Liver (tissue), 9 donors: ENCODE measurements around the gene OSCP1. TPM values are rescaled to one million over a fixed set of nuclear protein-coding genes. Genes with fewer than 3 reads are reported as not detected.

Experiments
- DNase-seq: peaks from one replicate; pipeline ENCODE4 v3.0.0-alpha.2; 2017; ENCODE audit warnings: low spot score
- H3K27ac ChIP-seq, 2 donors: one replicate each; pipeline ENCODE4 v1.7.0; 2013; ENCODE audit warnings: inconsistent platforms in 2 of 2, low read length in 2 of 2, control low read depth in 1 of 2, low read depth in 1 of 2, mild to moderate bottlenecking in 1 of 2
- H3K27me3 ChIP-seq, 4 donors: one replicate each; pipeline versions ENCODE4 v1.6.1 to v1.7.0; 2013; ENCODE audit warnings: low read length in 3 of 4, inconsistent platforms in 1 of 4, mild to moderate bottlenecking in 1 of 4, moderate library complexity in 1 of 4; ENCODE audit not compliant: control insufficient read depth in 4 of 4, insufficient read depth in 4 of 4
- H3K36me3 ChIP-seq, 4 donors: one replicate each; pipeline versions ENCODE4 v1.6.1 to v1.7.0; 2013; ENCODE audit warnings: low read length in 3 of 4, mild to moderate bottlenecking in 3 of 4, low read depth in 1 of 4, moderate library complexity in 1 of 4; ENCODE audit not compliant: control insufficient read depth in 4 of 4, insufficient read depth in 3 of 4
- H3K4me1 ChIP-seq, 4 donors: one replicate each; pipeline versions ENCODE4 v1.6.1 to v1.7.0; 2013; ENCODE audit warnings: low read length in 3 of 4, mild to moderate bottlenecking in 3 of 4, moderate library complexity in 1 of 4; ENCODE audit not compliant: control insufficient read depth in 4 of 4, insufficient read depth in 4 of 4
- H3K4me3 ChIP-seq, 3 donors: one replicate each; pipeline versions ENCODE4 v1.6.1 to v1.7.0; 2013; ENCODE audit warnings: low read length in 3 of 3, control low read depth in 1 of 3, low read depth in 1 of 3, mild to moderate bottlenecking in 1 of 3
- H3K9ac ChIP-seq, 2 donors: one replicate each; pipeline ENCODE4 v1.7.0; 2013; ENCODE audit warnings: low read length in 2 of 2, mild to moderate bottlenecking in 2 of 2, moderate library complexity in 2 of 2, control low read depth in 1 of 2, low read depth in 1 of 2
- H3K9me3 ChIP-seq, 4 donors: one replicate each; pipeline versions ENCODE4 v1.6.1 to v1.7.0; 2013; ENCODE audit warnings: low read length in 3 of 4; ENCODE audit not compliant: control insufficient read depth in 4 of 4
- EGR1 ChIP-seq, 2 donors: IDR thresholded peaks; 2 replicates each; pipeline ENCODE4 v1.6.1; 2016 to 2018; ENCODE audit warnings: antibody characterized with exemption in 2 of 2, low read depth in 2 of 2
- FOXA1 ChIP-seq: IDR thresholded peaks from 2 replicates; pipeline ENCODE4 v1.6.1; 2016; ENCODE audit warnings: antibody characterized with exemption
- FOXA2 ChIP-seq: IDR thresholded peaks from 2 replicates; pipeline ENCODE4 v1.6.1; 2016; ENCODE audit warnings: antibody characterized with exemption
- GABPA ChIP-seq, 2 donors: IDR thresholded peaks in 1 of 2; conservative IDR thresholded peaks in 1 of 2; 2 replicates each; pipeline ENCODE4 v1.6.1; 2016; ENCODE audit warnings: antibody characterized with exemption in 2 of 2, mild to moderate bottlenecking in 1 of 2, moderate library complexity in 1 of 2
- HNF4A ChIP-seq, 2 donors: conservative IDR thresholded peaks; 2 replicates each; pipeline ENCODE4 v1.6.1; 2016; ENCODE audit warnings: antibody characterized with exemption in 2 of 2, mild to moderate bottlenecking in 2 of 2
- HNF4G ChIP-seq: IDR thresholded peaks from 2 replicates; pipeline ENCODE4 v1.6.1; 2016; ENCODE audit warnings: antibody characterized with exemption
- JUND ChIP-seq, 2 donors: IDR thresholded peaks; 2 replicates each; pipeline ENCODE4 v1.6.1; 2016; ENCODE audit warnings: antibody characterized with exemption in 2 of 2
- NR2F2 ChIP-seq: IDR thresholded peaks from 2 replicates; pipeline ENCODE4 v1.6.1; 2016; ENCODE audit warnings: antibody characterized with exemption
- RAD21 ChIP-seq, 2 donors: IDR thresholded peaks; 2 replicates each; pipeline ENCODE4 v1.6.1; 2016; ENCODE audit warnings: antibody characterized with exemption in 2 of 2, mild to moderate bottlenecking in 2 of 2
- RXRA ChIP-seq, 2 donors: IDR thresholded peaks; 2 replicates each; pipeline ENCODE4 v1.6.1; 2017 to 2018; ENCODE audit warnings: antibody characterized with exemption in 2 of 2, mild to moderate bottlenecking in 1 of 2
- SP1 ChIP-seq: IDR thresholded peaks from 2 replicates; pipeline ENCODE4 v1.6.1; 2018; ENCODE audit warnings: antibody characterized with exemption, mild to moderate bottlenecking
- TAF1 ChIP-seq: conservative IDR thresholded peaks from 2 replicates; pipeline ENCODE4 v1.6.1; 2016; ENCODE audit warnings: antibody characterized with exemption, mild to moderate bottlenecking
- YY1 ChIP-seq: IDR thresholded peaks from 2 replicates; pipeline ENCODE4 v1.6.1; 2016; ENCODE audit warnings: antibody characterized with exemption, mild to moderate bottlenecking
- WGBS: extraction: QIAGEN DNeasy Blood & Tissue Kit; methylation state at CpG from one replicate; pipeline ENCODE4 v1.1.7; 2013; 5-methylcytosine and 5-hydroxymethylcytosine counted together
- polyA plus RNA-seq, 2 donors: library from polyadenylated mRNA; stranded (reverse) in 1 of 2; unstranded in 1 of 2; fragments of 200-250 nt in 1 of 2; fragments of >200 nt in 1 of 2; fragmentation: Nextera tagmentation in 1 of 2; extraction: Ambion mirVana in 1 of 2; gene quantifications; one replicate each; pipeline versions ENCODE4 v1.2.1 to v1.2.3, GENCODE V29; 2013 to 2015
- total RNA-seq, 2 donors: library from RNA; depleted of rRNA; stranded (reverse); fragments of >200 nt; gene quantifications; one replicate each; pipeline ENCODE4 v1.2.3, GENCODE V29; 2014
- TF ChIP-seq, protein P1 (sequence below): IDR thresholded peaks from 2 replicates; pipeline ENCODE4 v1.6.1; 2016; ENCODE audit warnings: antibody characterized with exemption, mild to moderate bottlenecking
- TF ChIP-seq, protein P2 (sequence below): IDR thresholded peaks from 2 replicates; pipeline ENCODE4 v1.6.1; 2016; ENCODE audit warnings: antibody characterized with exemption
- TF ChIP-seq, protein P3 (sequence below): IDR thresholded peaks from 2 replicates; pipeline ENCODE4 v1.6.1; 2016; ENCODE audit warnings: antibody characterized with exemption
- TF ChIP-seq, protein P4 (sequence below): IDR thresholded peaks from 2 replicates; pipeline ENCODE4 v1.6.1; 2016; ENCODE audit warnings: antibody characterized with exemption
- TF ChIP-seq, protein P5 (sequence below): fragments of 150-350 bp; IDR thresholded peaks from 2 replicates; pipeline ENCODE4 v1.5.1; 2017; ENCODE audit warnings: improper control_type of control experiment, low read depth, low read length; ENCODE audit not compliant: missing input control
- donor health status: healthy.
- donor health status: healthy.
- donor health status: healthy.
- donor health status: healthy.
- donor health status: healthy.

Gene OSCP1
- total and polyA plus RNA-seq, 4 donors: 1.1 to 1.7 (median 1.5) TPM

DNA sequence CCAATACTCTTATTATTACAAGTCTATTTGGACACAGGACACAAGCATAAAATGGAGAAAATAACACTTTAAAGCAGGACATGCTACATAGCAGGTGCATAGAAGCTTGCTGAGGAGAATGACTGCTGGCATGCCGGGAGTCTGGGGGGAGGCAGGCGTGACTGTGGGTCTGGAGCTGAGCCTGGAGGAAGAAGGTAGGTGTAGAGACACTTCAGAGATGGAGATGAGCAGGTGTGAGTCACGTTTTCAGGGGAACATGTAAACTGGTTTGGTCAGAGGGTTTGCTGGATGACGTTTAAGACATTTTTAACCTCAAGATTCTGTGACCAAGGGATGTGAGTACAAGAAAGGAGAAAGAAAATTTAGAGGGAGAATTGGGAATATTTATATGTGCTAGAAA, 24.5 kb downstream of the OSCP1 start:
- H3K4me1 ChIP-seq: peaks cover 0 to under 1% (median 0%) of the 10 kb centered on the region in 4 donors
- no peak overlapping the region for H3K27ac ChIP-seq
- no peaks in the 10 kb centered on the region for H3K27me3 ChIP-seq
- H3K9ac ChIP-seq: no peak overlapping the region
- no peak for DNase-seq
- no peaks in the 10 kb centered on the region for H3K9me3 ChIP-seq
- 85% methylated on average over 4 of the region's 4 CpGs for WGBS
- no peak overlapping the region for H3K4me3 ChIP-seq
- no peak for TF ChIP-seq FOXA2
- TF ChIP-seq EGR1 (IDR thresholded peaks at IDR 0.05; ENCODE audit: low read depth in 2 of 2): no peak
- no peak for TF ChIP-seq HNF4A (conservative IDR thresholded peaks at IDR 0.05)
- TF ChIP-seq FOXA1: no peak
- no peak for TF ChIP-seq GABPA (IDR thresholded peaks at IDR 0.05 in 1 of 2, conservative IDR thresholded peaks at IDR 0.05 in 1 of 2)
- TF ChIP-seq, protein P1, sequence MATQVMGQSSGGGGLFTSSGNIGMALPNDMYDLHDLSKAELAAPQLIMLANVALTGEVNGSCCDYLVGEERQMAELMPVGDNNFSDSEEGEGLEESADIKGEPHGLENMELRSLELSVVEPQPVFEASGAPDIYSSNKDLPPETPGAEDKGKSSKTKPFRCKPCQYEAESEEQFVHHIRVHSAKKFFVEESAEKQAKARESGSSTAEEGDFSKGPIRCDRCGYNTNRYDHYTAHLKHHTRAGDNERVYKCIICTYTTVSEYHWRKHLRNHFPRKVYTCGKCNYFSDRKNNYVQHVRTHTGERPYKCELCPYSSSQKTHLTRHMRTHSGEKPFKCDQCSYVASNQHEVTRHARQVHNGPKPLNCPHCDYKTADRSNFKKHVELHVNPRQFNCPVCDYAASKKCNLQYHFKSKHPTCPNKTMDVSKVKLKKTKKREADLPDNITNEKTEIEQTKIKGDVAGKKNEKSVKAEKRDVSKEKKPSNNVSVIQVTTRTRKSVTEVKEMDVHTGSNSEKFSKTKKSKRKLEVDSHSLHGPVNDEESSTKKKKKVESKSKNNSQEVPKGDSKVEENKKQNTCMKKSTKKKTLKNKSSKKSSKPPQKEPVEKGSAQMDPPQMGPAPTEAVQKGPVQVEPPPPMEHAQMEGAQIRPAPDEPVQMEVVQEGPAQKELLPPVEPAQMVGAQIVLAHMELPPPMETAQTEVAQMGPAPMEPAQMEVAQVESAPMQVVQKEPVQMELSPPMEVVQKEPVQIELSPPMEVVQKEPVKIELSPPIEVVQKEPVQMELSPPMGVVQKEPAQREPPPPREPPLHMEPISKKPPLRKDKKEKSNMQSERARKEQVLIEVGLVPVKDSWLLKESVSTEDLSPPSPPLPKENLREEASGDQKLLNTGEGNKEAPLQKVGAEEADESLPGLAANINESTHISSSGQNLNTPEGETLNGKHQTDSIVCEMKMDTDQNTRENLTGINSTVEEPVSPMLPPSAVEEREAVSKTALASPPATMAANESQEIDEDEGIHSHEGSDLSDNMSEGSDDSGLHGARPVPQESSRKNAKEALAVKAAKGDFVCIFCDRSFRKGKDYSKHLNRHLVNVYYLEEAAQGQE: no peak
- TF ChIP-seq SP1: no peak
- no peak for TF ChIP-seq YY1
- TF ChIP-seq HNF4G: no peak
- TF ChIP-seq, protein P2, sequence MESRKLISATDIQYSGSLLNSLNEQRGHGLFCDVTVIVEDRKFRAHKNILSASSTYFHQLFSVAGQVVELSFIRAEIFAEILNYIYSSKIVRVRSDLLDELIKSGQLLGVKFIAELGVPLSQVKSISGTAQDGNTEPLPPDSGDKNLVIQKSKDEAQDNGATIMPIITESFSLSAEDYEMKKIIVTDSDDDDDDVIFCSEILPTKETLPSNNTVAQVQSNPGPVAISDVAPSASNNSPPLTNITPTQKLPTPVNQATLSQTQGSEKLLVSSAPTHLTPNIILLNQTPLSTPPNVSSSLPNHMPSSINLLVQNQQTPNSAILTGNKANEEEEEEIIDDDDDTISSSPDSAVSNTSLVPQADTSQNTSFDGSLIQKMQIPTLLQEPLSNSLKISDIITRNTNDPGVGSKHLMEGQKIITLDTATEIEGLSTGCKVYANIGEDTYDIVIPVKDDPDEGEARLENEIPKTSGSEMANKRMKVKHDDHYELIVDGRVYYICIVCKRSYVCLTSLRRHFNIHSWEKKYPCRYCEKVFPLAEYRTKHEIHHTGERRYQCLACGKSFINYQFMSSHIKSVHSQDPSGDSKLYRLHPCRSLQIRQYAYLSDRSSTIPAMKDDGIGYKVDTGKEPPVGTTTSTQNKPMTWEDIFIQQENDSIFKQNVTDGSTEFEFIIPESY: no peak
- TF ChIP-seq, protein P3, sequence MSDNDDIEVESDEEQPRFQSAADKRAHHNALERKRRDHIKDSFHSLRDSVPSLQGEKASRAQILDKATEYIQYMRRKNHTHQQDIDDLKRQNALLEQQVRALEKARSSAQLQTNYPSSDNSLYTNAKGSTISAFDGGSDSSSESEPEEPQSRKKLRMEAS: no peak
- TF ChIP-seq, protein P4, sequence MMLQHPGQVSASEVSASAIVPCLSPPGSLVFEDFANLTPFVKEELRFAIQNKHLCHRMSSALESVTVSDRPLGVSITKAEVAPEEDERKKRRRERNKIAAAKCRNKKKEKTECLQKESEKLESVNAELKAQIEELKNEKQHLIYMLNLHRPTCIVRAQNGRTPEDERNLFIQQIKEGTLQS: no peak
- no peak for TF ChIP-seq RXRA (IDR thresholded peaks at IDR 0.05)
- TF ChIP-seq RAD21 (IDR thresholded peaks at IDR 0.05): no peak
- no peak for TF ChIP-seq TAF1
- TF ChIP-seq NR2F2: no peak
- TF ChIP-seq, protein P5, sequence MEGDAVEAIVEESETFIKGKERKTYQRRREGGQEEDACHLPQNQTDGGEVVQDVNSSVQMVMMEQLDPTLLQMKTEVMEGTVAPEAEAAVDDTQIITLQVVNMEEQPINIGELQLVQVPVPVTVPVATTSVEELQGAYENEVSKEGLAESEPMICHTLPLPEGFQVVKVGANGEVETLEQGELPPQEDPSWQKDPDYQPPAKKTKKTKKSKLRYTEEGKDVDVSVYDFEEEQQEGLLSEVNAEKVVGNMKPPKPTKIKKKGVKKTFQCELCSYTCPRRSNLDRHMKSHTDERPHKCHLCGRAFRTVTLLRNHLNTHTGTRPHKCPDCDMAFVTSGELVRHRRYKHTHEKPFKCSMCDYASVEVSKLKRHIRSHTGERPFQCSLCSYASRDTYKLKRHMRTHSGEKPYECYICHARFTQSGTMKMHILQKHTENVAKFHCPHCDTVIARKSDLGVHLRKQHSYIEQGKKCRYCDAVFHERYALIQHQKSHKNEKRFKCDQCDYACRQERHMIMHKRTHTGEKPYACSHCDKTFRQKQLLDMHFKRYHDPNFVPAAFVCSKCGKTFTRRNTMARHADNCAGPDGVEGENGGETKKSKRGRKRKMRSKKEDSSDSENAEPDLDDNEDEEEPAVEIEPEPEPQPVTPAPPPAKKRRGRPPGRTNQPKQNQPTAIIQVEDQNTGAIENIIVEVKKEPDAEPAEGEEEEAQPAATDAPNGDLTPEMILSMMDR: no peak
- TF ChIP-seq JUND (IDR thresholded peaks at IDR 0.05): no peak
- H3K36me3 ChIP-seq: peaks cover 0 to 2% (median under 1%) of the 10 kb centered on the region in 4 donors
